Testis (tissue), 3 donors: ENCODE results near the gene AARS2. TPM values are rescaled to one million over a fixed set of nuclear protein-coding genes. Genes with fewer than 3 reads are reported as not detected.
A peak's percentile ranks its signal among the peaks of the same experiment; 100 is the strongest.

Source experiments
- DNase-seq: peaks from one replicate; pipeline ENCODE4 v3.0.0-alpha.2; 2019
- H3K27ac ChIP-seq, 2 donors: fragments of 200-600 bp; sonication (generic); one replicate each; pipeline ENCODE4 v1.5.1; 2019
- H3K27me3 ChIP-seq: fragments of 200-600 bp; sonication (generic); one replicate; pipeline ENCODE4 v1.5.1; 2019
- H3K36me3 ChIP-seq: fragments of 200-600 bp; sonication (generic); one replicate; pipeline ENCODE4 v1.5.1; 2017; ENCODE audit warnings: low read depth; ENCODE audit errors: missing control alignments
- H3K4me1 ChIP-seq: fragments of 200-600 bp; sonication (generic); one replicate; pipeline ENCODE4 v1.5.1; 2019
- H3K4me3 ChIP-seq, 2 donors: fragments of 200-600 bp; sonication (generic); one replicate each; pipeline ENCODE4 v1.5.1; 2017 to 2019
- H3K9me3 ChIP-seq: fragments of 200-600 bp; sonication (generic); one replicate; pipeline ENCODE4 v1.5.1; 2017
- POLR2A ChIP-seq: fragments of 450-650 bp; IDR thresholded peaks from one replicate; pipeline ENCODE4 v1.6.1; 2017; ENCODE audit warnings: antibody characterized with exemption, mild to moderate bottlenecking, moderate library complexity
- WGBS, 2 donors: methylation state at CpG; one replicate each; pipeline ENCODE4 v1.1.5; 2018; 5-methylcytosine and 5-hydroxymethylcytosine counted together
- intact Hi-C: fragments of 100-400 bp; cut with DNase I; formaldehyde crosslinking; loops from one replicate; pipeline ENCODE4 v1.15.1; 2023; ENCODE audit warnings: low total_unique reads
- polyA plus RNA-seq: library from polyadenylated mRNA; stranded (reverse); fragments of 350-450 nt; fragmentation: Illumina TruSeq; extraction: RNeasy Lipid Tissue Mini Kit (QIAGEN cat#74804); gene quantifications from one replicate; pipeline ENCODE4 v1.2.3, GENCODE V29; 2014; ENCODE audit warnings: low read depth, low replicate concordance; ENCODE audit not compliant: insufficient read depth
- total RNA-seq, 2 donors: library from RNA; depleted of rRNA; stranded (reverse); fragments of >200 nt; gene quantifications; one replicate each; pipeline ENCODE4 v1.2.3, GENCODE V29; 2016
- TF ChIP-seq, protein P1 (sequence below), 3 experiments: fragments of 450-650 bp in 2 of 3; fragments of 200-600 bp in 1 of 3; sonication (generic) in 1 of 3; IDR thresholded peaks; one replicate each; pipeline ENCODE4 v1.5.1; 2016 to 2019; ENCODE audit warnings: antibody characterized with exemption in 3 of 3, mild to moderate bottlenecking in 2 of 3, moderate library complexity in 1 of 3

Gene AARS2
- total and polyA plus RNA-seq, 3 donors from 2014 or later = 6.2 to 14.6 (median 13.4) TPM

DNA sequence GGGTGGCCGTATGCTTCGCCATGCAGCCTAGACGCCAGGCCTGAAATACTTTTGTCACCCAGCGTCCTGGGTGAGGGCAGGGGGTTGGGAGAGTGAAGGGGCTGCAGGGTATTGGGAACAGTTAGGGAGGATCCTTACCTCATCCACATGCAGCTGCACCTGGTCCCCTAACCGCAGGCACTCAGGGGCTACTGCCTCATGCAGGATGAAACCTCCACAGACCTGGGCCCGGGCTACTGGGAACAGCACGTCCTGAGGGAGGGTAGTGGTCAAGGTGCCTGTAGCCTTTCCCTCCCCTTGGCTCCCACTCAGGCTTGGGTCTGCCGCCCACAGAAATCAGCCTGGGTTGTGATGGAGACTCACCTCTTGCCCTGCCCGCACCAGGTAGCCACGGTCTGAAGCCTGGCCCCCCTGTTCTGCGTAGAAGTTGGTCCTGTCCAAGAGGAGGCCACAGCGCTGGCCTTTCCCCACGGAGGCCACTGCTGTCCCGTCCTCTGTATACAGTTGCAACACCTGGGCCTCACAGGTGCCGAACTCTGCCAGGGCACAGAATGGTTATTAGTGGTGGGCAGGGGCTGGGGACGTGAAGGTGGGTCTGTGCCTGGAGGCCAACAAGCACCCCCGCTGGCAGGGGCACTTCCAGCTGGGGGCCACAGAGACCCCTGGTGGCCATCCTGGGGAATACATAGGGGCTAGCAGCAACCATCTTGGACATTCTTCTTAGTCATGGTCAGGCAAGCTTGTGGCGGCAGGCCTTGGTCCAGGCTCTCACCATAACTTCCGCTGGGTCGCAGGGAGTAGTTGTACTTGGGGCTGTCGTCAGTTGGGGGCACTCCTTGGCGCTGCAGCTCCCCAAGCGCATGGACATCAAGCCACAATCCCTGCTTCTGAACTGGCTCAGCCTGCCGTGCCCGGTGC lies 8.6 kb downstream of the AARS2 start:
- Histone ChIP-seq H3K27ac (no peak overlapping the region), H3K9me3 (no peaks in the 10 kb centered on the region), H3K27me3 (no peaks in the 10 kb centered on the region), H3K36me3 (no peaks in the 10 kb centered on the region), H3K4me1 (no peaks in the 10 kb centered on the region), H3K4me3 (no peak overlapping the region)
- 84 to 89% methylated on average over 11 to 25 of the region's 25 CpGs for WGBS, 2 donors
- TF ChIP-seq, protein P1, sequence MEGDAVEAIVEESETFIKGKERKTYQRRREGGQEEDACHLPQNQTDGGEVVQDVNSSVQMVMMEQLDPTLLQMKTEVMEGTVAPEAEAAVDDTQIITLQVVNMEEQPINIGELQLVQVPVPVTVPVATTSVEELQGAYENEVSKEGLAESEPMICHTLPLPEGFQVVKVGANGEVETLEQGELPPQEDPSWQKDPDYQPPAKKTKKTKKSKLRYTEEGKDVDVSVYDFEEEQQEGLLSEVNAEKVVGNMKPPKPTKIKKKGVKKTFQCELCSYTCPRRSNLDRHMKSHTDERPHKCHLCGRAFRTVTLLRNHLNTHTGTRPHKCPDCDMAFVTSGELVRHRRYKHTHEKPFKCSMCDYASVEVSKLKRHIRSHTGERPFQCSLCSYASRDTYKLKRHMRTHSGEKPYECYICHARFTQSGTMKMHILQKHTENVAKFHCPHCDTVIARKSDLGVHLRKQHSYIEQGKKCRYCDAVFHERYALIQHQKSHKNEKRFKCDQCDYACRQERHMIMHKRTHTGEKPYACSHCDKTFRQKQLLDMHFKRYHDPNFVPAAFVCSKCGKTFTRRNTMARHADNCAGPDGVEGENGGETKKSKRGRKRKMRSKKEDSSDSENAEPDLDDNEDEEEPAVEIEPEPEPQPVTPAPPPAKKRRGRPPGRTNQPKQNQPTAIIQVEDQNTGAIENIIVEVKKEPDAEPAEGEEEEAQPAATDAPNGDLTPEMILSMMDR (IDR thresholded peaks at IDR 0.05) = peak; percentile 62 to 80 (median 68)
- TF ChIP-seq POLR2A = no peak
- peak; percentile 39 for DNase-seq
- intact Hi-C loops = no loop called here

DNA sequence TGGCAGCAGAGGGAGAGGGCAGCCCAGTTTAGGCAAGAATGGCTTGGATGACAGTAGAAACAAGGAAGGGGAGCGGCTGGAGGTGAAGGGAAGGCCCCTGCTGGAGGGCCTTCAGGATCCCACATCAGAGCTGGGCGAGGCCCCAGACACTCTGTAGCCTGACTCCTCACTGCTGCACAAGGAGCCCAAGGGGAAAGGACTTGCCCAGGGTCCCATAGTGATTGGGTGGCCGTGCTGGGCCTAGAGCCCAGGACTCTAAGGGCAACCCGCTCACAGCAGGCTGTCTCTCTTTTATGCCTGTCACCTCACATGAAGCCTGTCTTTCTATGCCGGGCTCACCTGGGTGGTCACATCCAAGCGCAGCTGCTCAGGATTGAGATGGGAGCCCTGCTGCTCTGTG lies 9.3 kb downstream of the AARS2 start:
- 100% methylated on average over 6 of the region's 6 CpGs for WGBS, 2 donors
- no peaks in the 10 kb centered on the region for H3K36me3 ChIP-seq

DNA sequence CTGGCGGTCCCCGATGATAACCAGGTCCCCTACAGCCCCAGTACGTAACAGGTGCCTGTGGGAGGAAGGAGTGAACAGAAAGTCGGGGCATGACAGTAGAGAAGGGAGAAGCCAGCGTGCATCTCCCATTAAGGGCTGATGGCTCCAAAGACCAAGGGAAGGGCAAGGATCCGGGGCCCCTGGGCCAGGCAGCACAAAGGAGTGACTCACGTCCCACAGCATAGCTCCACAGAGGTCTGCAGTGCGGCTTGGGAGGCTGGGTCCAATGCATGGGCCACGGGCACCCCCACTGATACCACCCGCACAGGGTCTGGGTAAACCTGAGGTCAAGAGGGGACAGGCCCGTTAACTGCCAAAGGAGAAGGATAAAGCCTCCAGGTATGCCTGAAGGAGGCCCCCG lies 10.3 kb downstream of the AARS2 start:
- H3K4me3 ChIP-seq = no peak overlapping the region
- TF ChIP-seq, protein P1 (IDR thresholded peaks at IDR 0.05) = no peak
- no peak for TF ChIP-seq POLR2A
- H3K27me3 ChIP-seq = no peaks in the 10 kb centered on the region
- no peak overlapping the region for H3K27ac ChIP-seq
- intact Hi-C loops = no loop called here
- peaks cover 2% of the 10 kb centered on the region for H3K4me1 ChIP-seq
- 91 to 95% methylated on average over 4 to 12 of the region's 12 CpGs for WGBS, 2 donors
- DNase-seq = no peak
- no peaks in the 10 kb centered on the region for H3K36me3 ChIP-seq
- no peaks in the 10 kb centered on the region for H3K9me3 ChIP-seq

More for the DNA sequence above, 9.3 kb downstream of the AARS2 start:
- Histone ChIP-seq H3K4me3 (no peak overlapping the region), H3K9me3 (no peaks in the 10 kb centered on the region), H3K27ac (no peak overlapping the region), H3K27me3 (no peaks in the 10 kb centered on the region), H3K4me1 (no peaks in the 10 kb centered on the region)
- DNase-seq = no peak
- no peak for TF ChIP-seq POLR2A
- TF ChIP-seq, protein P1 (IDR thresholded peaks at IDR 0.05) = no peak
- intact Hi-C loops = no loop called here

DNA sequence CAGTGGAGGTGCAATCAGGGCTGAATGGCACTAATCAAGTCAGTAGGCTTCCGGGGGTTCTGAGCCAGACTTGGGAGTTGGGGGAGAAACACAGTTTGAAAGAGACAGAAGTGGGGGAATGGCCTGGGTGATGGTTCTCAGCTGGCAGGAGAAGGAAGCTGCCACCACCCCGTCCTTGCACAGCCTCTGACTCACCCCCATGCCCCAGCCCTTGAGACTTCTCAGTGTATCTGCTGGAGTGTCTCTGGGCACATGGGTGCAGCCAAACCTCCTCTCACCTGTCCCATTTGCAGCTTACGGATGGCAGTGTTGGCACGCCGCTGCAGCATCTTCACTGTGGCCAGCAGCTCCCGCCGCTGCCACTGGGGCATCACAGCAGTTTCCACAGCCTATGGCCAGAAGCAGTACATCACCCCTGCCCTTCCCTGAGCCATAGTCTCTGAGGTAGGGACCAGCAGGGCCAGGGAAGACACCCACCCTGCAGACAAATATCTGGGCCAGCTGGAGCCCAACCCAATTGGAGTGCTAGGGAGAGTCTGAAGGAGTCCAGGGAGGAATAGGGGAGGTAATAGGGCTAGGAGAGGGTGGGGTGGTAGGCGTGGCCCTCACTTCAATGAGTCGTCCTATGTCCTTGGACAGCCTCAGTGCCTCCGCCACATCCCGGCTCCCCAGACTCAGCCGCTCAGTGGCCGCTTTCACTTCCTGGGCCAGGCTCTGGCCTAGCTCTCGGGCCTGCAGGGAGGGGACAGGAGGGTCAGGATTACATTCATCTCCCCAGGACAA lies 11.2 kb downstream of the AARS2 start:
- Histone ChIP-seq H3K9me3 (no peaks in the 10 kb centered on the region), H3K4me1 (peaks cover 7% of the 10 kb centered on the region), H3K27ac (no peak overlapping the region), H3K27me3 (no peaks in the 10 kb centered on the region), H3K4me3 (no peak overlapping the region), H3K36me3 (no peaks in the 10 kb centered on the region)
- intact Hi-C loops = no loop called here
- WGBS, 2 donors = 84 to 90% methylated on average over 7 to 14 of the region's 14 CpGs
- TF ChIP-seq, protein P1 (IDR thresholded peaks at IDR 0.05) = no peak
- TF ChIP-seq POLR2A = no peak
- no peak for DNase-seq
